ENCODE results near the gene PARP3. TPM values are rescaled to one million over a fixed set of nuclear protein-coding genes. Genes with fewer than 3 reads are reported as not detected.
A peak's percentile ranks its signal among the peaks of the same experiment; 100 is the strongest.

PARP3 gene
- total and polyA plus RNA-seq, 10 of the 15 experiments (the other 5 are each of a cell fraction or from before 2014, with no cell fraction given), result 2.1 to 31.2 (median 19.5) TPM

- TSS peak; percentile 96 for BruUV-seq (replicated peaks)
- peaks cover 3% of the 10 kb centered on the region for H3K79me2 ChIP-seq (ENCODE audit: control insufficient read depth, insufficient read depth, low read length)
- ChIA-PET RAD21 (ENCODE audit: unreplicated experiment) (interaction anchor here (0.9 to 3.3 kb wide), 5 partner anchors 9 to 138 kb away, joined by 3 to 30 read pairs (median 5); partner anchors contain the start of genes ABHD14A, ABHD14B, PARP3 and PCBP4), POLR2A (interaction anchor here (0.8 to 4.0 kb wide), 7 partner anchors 10 to 1417 kb away, joined by 3 to 30 read pairs (median 5); partner anchors contain the start of genes ABHD14A, ABHD14B, C3orf18 and DUSP7), SMC1A (ENCODE audit: uncharacterized antibody, unreplicated experiment) (interaction anchor here (1.3 to 2.8 kb wide), 3 partner anchors 10 to 40 kb away, joined by 8 to 17 read pairs (median 12); partner anchors contain the start of genes ABHD14A, ABHD14B and RPL29), CTCF (interaction anchor here (0.6 to 4.6 kb wide), 15 partner anchors 9 to 429 kb away, joined by 3 to 56 read pairs (median 4); partner anchors contain the start of genes ABHD14A, ABHD14B, PARP3 and PCBP4)
- H3K36me3 ChIP-seq (ENCODE audit: control insufficient read depth in 2 of 2, insufficient read depth in 2 of 2, low read length in 1 of 2), result no peaks in the 10 kb centered on the region
- peak overlapping the region; percentile 73 for H3K27ac ChIP-seq (ENCODE audit: control insufficient read depth, insufficient read depth)
- H3K4me3 ChIP-seq, result peak overlapping the region; percentile 97
- in situ Hi-C loops (cut with MboI) (no loop called here), intact Hi-C loops (cut with micrococcal nuclease; ENCODE audit: unreplicated experiment) (no loop called here)
- FAIRE-seq (no peak), ATAC-seq (no peak), DNase-seq (ENCODE audit: low read depth, low spot score) (no peak)
- peak overlapping the region; percentile 96 for H3K4me2 ChIP-seq (ENCODE audit: control insufficient read depth, insufficient read depth)
- no peaks in the 10 kb centered on the region for H3K9me3 ChIP-seq (replicated peaks; ENCODE audit: control insufficient read depth, insufficient read depth, low read length)
- no peaks in the 10 kb centered on the region for H4K20me1 ChIP-seq (ENCODE audit: control insufficient read depth, insufficient read depth)
- H2AFZ ChIP-seq (ENCODE audit: control insufficient read depth, low read depth, low read length), result peak overlapping the region; percentile 91
- H3K4me1 ChIP-seq (ENCODE audit: control insufficient read depth, insufficient read depth, low read length), result peaks cover 8% of the 10 kb centered on the region
- no peaks in the 10 kb centered on the region for H3K27me3 ChIP-seq (replicated peaks in 1 of 2; ENCODE audit: control insufficient read depth in 2 of 2, insufficient read depth in 2 of 2, low read length in 1 of 2)
- 77% methylated on average over 22 of the region's 22 CpGs for WGBS (ENCODE audit: insufficient coverage, insufficient replicate concordance, low lambda C conversion rate, missing lambda C conversion rate)
- peak overlapping the region; percentile 83; the same call in 1 of the 2 replicates for H3K9ac ChIP-seq (ENCODE audit: control insufficient read depth, insufficient read depth, low read length)
- no peak for TF ChIP-seq ASH2L (IDR thresholded peaks at IDR 0.05; ENCODE audit: borderline replicate concordance, low read depth)
- TF ChIP-seq, protein P1, sequence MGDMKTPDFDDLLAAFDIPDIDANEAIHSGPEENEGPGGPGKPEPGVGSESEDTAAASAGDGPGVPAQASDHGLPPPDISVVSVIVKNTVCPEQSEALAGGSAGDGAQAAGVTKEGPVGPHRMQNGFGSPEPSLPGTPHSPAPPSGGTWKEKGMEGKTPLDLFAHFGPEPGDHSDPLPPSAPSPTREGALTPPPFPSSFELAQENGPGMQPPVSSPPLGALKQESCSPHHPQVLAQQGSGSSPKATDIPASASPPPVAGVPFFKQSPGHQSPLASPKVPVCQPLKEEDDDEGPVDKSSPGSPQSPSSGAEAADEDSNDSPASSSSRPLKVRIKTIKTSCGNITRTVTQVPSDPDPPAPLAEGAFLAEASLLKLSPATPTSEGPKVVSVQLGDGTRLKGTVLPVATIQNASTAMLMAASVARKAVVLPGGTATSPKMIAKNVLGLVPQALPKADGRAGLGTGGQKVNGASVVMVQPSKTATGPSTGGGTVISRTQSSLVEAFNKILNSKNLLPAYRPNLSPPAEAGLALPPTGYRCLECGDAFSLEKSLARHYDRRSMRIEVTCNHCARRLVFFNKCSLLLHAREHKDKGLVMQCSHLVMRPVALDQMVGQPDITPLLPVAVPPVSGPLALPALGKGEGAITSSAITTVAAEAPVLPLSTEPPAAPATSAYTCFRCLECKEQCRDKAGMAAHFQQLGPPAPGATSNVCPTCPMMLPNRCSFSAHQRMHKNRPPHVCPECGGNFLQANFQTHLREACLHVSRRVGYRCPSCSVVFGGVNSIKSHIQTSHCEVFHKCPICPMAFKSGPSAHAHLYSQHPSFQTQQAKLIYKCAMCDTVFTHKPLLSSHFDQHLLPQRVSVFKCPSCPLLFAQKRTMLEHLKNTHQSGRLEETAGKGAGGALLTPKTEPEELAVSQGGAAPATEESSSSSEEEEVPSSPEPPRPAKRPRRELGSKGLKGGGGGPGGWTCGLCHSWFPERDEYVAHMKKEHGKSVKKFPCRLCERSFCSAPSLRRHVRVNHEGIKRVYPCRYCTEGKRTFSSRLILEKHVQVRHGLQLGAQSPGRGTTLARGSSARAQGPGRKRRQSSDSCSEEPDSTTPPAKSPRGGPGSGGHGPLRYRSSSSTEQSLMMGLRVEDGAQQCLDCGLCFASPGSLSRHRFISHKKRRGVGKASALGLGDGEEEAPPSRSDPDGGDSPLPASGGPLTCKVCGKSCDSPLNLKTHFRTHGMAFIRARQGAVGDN (IDR thresholded peaks at IDR 0.05), result 0 out of 2 replicates have a peak, but pooled peaks have one; percentile 3
- TF ChIP-seq RB1 (IDR thresholded peaks at IDR 0.05; ENCODE audit: borderline replicate concordance), result no peak
- 0 out of 2 replicates have a peak, but pooled peaks have one; percentile 1 for TF ChIP-seq RAD51 (IDR thresholded peaks at IDR 0.05)
- TF ChIP-seq NFIC (IDR thresholded peaks at IDR 0.05; ENCODE audit: low read depth, low read length), result no peak
- TF ChIP-seq MYB (IDR thresholded peaks at IDR 0.05; ENCODE audit: borderline replicate concordance, low read depth, low read length), result no peak
- TF ChIP-seq SREBF1 (IDR thresholded peaks at IDR 0.05; ENCODE audit: low read length), result no peak
- TF ChIP-seq, protein P2, sequence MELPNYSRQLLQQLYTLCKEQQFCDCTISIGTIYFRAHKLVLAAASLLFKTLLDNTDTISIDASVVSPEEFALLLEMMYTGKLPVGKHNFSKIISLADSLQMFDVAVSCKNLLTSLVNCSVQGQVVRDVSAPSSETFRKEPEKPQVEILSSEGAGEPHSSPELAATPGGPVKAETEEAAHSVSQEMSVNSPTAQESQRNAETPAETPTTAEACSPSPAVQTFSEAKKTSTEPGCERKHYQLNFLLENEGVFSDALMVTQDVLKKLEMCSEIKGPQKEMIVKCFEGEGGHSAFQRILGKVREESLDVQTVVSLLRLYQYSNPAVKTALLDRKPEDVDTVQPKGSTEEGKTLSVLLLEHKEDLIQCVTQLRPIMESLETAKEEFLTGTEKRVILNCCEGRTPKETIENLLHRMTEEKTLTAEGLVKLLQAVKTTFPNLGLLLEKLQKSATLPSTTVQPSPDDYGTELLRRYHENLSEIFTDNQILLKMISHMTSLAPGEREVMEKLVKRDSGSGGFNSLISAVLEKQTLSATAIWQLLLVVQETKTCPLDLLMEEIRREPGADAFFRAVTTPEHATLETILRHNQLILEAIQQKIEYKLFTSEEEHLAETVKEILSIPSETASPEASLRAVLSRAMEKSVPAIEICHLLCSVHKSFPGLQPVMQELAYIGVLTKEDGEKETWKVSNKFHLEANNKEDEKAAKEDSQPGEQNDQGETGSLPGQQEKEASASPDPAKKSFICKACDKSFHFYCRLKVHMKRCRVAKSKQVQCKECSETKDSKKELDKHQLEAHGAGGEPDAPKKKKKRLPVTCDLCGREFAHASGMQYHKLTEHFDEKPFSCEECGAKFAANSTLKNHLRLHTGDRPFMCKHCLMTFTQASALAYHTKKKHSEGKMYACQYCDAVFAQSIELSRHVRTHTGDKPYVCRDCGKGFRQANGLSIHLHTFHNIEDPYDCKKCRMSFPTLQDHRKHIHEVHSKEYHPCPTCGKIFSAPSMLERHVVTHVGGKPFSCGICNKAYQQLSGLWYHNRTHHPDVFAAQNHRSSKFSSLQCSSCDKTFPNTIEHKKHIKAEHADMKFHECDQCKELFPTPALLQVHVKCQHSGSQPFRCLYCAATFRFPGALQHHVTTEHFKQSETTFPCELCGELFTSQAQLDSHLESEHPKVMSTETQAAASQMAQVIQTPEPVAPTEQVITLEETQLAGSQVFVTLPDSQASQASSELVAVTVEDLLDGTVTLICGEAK (IDR thresholded peaks at IDR 0.05; ENCODE audit: borderline replicate concordance), result no peak
- no peak for TF ChIP-seq PBX3 (IDR thresholded peaks at IDR 0.05; ENCODE audit: insufficient replicate concordance, low read depth, low read length)
- TF ChIP-seq ZNF384 (IDR thresholded peaks at IDR 0.05; ENCODE audit: borderline replicate concordance, low read depth, low read length), result 0 out of 2 replicates have a peak, but pooled peaks have one; percentile 35
- TF ChIP-seq ZZZ3 (IDR thresholded peaks at IDR 0.05; ENCODE audit: control insufficient read depth, insufficient read length, low read depth), result no peak
- peak; percentile 71 for TF ChIP-seq HDGF (IDR thresholded peaks at IDR 0.05)
- no peak for TF ChIP-seq TCF7 (IDR thresholded peaks at IDR 0.05; ENCODE audit: borderline replicate concordance)
- TF ChIP-seq IRF4 (IDR thresholded peaks at IDR 0.05; ENCODE audit: low read depth, low read length), result no peak
Observed at GRCh38 chr3:51983578-51984268, 41.6 kb downstream of the PARP3 start.

Measured in GM12878 (cell line).